WI38 (cell line): ENCODE results near the gene PSMB7.

Experiments used
- H3K4me3 ChIP-seq: 2 replicates; pipeline ENCODE4 v1.5.1; 2011; ENCODE audit warnings: low read depth, mild to moderate bottlenecking, control low read depth, low read length
- CTCF ChIP-seq: IDR thresholded peaks from 2 replicates; pipeline ENCODE4 v1.5.1; 2012; ENCODE audit warnings: low read depth, mild to moderate bottlenecking, control low read depth, low read length

PSMB7 gene

GRCh38 chr9:124352616-124353015, 62.6 kb downstream of the PSMB7 start:
- TF ChIP-seq CTCF = no peak
- H3K4me3 ChIP-seq = no peak overlapping the region

GRCh38 chr9:124351672-124352468, 63.4 kb downstream of the PSMB7 start:
- no peak overlapping the region for H3K4me3 ChIP-seq
- no peak for TF ChIP-seq CTCF

GRCh38 chr9:124350494-124351263, 64.6 kb downstream of the PSMB7 start:
- no peak for TF ChIP-seq CTCF
- H3K4me3 ChIP-seq = no peak overlapping the region

- no peak for TF ChIP-seq CTCF
- no peak overlapping the region for H3K4me3 ChIP-seq
Observed at GRCh38 chr9:124349675-124350493, 65.4 kb downstream of the PSMB7 start.

GRCh38 chr9:124349267-124349666, 66.0 kb downstream of the PSMB7 start:
- TF ChIP-seq CTCF = no peak
- no peak overlapping the region for H3K4me3 ChIP-seq

GRCh38 chr9:124348831-124349230, 66.4 kb downstream of the PSMB7 start:
- H3K4me3 ChIP-seq = no peak overlapping the region
- no peak for TF ChIP-seq CTCF
